ENCODE data around the gene PAPPA.

GRCh38 chr9:116233160-116233530 lies 79.6 kb downstream of the PAPPA start:
- TF ChIP-seq, protein P1, sequence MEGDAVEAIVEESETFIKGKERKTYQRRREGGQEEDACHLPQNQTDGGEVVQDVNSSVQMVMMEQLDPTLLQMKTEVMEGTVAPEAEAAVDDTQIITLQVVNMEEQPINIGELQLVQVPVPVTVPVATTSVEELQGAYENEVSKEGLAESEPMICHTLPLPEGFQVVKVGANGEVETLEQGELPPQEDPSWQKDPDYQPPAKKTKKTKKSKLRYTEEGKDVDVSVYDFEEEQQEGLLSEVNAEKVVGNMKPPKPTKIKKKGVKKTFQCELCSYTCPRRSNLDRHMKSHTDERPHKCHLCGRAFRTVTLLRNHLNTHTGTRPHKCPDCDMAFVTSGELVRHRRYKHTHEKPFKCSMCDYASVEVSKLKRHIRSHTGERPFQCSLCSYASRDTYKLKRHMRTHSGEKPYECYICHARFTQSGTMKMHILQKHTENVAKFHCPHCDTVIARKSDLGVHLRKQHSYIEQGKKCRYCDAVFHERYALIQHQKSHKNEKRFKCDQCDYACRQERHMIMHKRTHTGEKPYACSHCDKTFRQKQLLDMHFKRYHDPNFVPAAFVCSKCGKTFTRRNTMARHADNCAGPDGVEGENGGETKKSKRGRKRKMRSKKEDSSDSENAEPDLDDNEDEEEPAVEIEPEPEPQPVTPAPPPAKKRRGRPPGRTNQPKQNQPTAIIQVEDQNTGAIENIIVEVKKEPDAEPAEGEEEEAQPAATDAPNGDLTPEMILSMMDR (IDR thresholded peaks at IDR 0.05), result no peak
- TF ChIP-seq POLR2AphosphoS5 (IDR thresholded peaks at IDR 0.05; ENCODE audit: low read depth, low read length) (no peak), MXI1 (IDR thresholded peaks at IDR 0.05; ENCODE audit: low read depth, low read length) (no peak), REST (IDR thresholded peaks at IDR 0.05; ENCODE audit: low read depth, low read length) (no peak), EP300 (IDR thresholded peaks at IDR 0.05; ENCODE audit: borderline replicate concordance in 1 of 2, low read depth in 1 of 2, low read length in 1 of 2) (no peak), EZH2phosphoT487 (IDR thresholded peaks at IDR 0.05; ENCODE audit: borderline replicate concordance, low read depth) (no peak), FOSL2 (IDR thresholded peaks at IDR 0.05; ENCODE audit: borderline replicate concordance, low read depth) (no peak), ZBTB33 (IDR thresholded peaks at IDR 0.05; ENCODE audit: borderline replicate concordance, low read depth) (no peak), TEAD4 (IDR thresholded peaks at IDR 0.05; ENCODE audit: borderline replicate concordance, insufficient read depth) (0 out of 2 replicates have a peak, but pooled peaks have one; percentile 4), YY1 (IDR thresholded peaks at IDR 0.05; ENCODE audit: low read depth) (no peak), SIN3A (IDR thresholded peaks at IDR 0.05; ENCODE audit: borderline replicate concordance, low read depth, low read length) (no peak), RCOR1 (IDR thresholded peaks at IDR 0.05; ENCODE audit: low read length) (no peak)
- TF ChIP-seq, protein P2, sequence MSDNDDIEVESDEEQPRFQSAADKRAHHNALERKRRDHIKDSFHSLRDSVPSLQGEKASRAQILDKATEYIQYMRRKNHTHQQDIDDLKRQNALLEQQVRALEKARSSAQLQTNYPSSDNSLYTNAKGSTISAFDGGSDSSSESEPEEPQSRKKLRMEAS (IDR thresholded peaks at IDR 0.05; ENCODE audit: low read depth), result no peak
